SU-DHL-6 (cell line): ENCODE data around the gene WFIKKN1.

Experiments
- EZH2phosphoT487 ChIP-seq: fragments of 200-600 bp; sonication (generic), shearing (Covaris generic); conservative IDR thresholded peaks from 2 replicates; pipeline ENCODE4 v1.6.1; 2018; ENCODE audit warnings: mild to moderate bottlenecking, antibody characterized with exemption, low read length, moderate library complexity, mixed read lengths
- TF ChIP-seq, protein P1 (sequence below): fragments of 200-600 bp; sonication (generic); IDR thresholded peaks from one replicate; pipeline ENCODE4 v1.5.1; 2017; ENCODE audit warnings: antibody characterized with exemption, mild to moderate bottlenecking, low read length, moderate library complexity; ENCODE audit not compliant: insufficient read depth, poor library complexity, severe bottlenecking

DNA sequence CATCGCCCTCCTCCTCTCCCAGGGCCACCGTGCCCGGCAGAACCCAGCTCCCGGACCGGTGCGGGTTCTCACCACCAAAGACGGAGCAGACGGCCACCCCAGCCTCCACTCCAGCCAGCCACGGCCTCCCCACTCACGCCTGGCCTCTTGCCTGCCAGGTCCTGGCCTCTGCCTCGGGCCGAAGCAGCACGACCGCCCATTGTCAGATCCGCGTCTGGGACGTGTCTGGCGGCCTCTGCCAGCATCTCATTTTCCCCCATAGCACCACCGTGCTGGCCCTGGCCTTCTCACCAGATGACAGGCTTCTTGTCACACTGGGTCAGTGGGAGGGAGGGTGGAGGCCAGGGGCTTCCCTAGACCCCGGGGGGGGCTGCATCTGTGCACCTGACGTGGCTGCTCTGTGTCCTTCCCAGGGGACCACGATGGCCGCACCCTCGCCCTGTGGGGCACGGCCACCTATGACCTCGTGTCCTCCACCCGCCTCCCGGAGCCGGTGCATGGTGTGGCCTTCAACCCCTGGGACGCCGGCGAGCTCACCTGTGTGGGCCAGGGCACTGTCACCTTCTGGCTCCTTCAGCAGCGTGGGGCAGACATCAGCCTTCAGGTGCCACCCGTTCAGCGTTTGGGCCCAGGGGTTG lies 30.5 kb downstream of the WFIKKN1 start:
- TF ChIP-seq, protein P1, sequence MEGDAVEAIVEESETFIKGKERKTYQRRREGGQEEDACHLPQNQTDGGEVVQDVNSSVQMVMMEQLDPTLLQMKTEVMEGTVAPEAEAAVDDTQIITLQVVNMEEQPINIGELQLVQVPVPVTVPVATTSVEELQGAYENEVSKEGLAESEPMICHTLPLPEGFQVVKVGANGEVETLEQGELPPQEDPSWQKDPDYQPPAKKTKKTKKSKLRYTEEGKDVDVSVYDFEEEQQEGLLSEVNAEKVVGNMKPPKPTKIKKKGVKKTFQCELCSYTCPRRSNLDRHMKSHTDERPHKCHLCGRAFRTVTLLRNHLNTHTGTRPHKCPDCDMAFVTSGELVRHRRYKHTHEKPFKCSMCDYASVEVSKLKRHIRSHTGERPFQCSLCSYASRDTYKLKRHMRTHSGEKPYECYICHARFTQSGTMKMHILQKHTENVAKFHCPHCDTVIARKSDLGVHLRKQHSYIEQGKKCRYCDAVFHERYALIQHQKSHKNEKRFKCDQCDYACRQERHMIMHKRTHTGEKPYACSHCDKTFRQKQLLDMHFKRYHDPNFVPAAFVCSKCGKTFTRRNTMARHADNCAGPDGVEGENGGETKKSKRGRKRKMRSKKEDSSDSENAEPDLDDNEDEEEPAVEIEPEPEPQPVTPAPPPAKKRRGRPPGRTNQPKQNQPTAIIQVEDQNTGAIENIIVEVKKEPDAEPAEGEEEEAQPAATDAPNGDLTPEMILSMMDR: no peak
- TF ChIP-seq EZH2phosphoT487: no peak
